MM.1S (cell line): ENCODE results near the gene JUN.

Experiments
- EZH2 ChIP-seq: fragments of 300-600 bp; sonication (generic); optimal IDR thresholded peaks from 2 replicates; pipeline ENCODE3; 2017; ENCODE audit warnings: low read depth, mild to moderate bottlenecking, antibody characterized with exemption, low read length, mixed read lengths
- TF ChIP-seq, protein P1 (sequence below): fragments of 300-600 bp; sonication (generic); IDR thresholded peaks from 2 replicates; pipeline ENCODE4 v1.5.1; 2016; ENCODE audit warnings: antibody characterized with exemption, low read length, mixed read lengths

DNA sequence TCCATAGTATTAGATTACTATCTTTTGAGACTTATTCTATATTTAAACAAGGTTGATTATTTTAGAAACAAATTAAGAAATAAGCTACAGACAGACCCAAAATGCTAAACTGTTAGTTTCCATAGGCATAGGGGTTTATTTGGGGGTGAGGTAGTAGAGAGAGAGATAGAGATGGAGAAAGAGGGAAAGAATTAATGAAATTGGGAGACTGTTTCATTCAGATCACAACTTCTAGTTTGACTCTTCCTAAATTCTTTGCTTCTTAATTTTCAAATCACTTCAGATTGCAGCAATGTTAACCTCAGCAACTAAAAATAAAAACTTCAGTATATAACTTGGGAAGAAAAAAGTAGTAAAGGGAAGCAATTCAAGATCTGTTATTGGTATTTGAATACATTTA, 3.4 kb downstream of the JUN start:
- TF ChIP-seq, protein P1, sequence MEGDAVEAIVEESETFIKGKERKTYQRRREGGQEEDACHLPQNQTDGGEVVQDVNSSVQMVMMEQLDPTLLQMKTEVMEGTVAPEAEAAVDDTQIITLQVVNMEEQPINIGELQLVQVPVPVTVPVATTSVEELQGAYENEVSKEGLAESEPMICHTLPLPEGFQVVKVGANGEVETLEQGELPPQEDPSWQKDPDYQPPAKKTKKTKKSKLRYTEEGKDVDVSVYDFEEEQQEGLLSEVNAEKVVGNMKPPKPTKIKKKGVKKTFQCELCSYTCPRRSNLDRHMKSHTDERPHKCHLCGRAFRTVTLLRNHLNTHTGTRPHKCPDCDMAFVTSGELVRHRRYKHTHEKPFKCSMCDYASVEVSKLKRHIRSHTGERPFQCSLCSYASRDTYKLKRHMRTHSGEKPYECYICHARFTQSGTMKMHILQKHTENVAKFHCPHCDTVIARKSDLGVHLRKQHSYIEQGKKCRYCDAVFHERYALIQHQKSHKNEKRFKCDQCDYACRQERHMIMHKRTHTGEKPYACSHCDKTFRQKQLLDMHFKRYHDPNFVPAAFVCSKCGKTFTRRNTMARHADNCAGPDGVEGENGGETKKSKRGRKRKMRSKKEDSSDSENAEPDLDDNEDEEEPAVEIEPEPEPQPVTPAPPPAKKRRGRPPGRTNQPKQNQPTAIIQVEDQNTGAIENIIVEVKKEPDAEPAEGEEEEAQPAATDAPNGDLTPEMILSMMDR, result no peak
- no peak for TF ChIP-seq EZH2
